Measurements from ENCODE around the gene SRC.

The SRC gene

GRCh38 chr20:37445041-37445440 is 99.1 kb downstream of the SRC start:
- no peak overlapping the region for H3K4me3 ChIP-seq
- H3K27ac ChIP-seq: no peak overlapping the region
- H3K9me3 ChIP-seq (ENCODE audit: low read depth, low read length): no peaks in the 10 kb centered on the region
- no peak for TF ChIP-seq FOXP2 (optimal IDR thresholded peaks at IDR 0.05; ENCODE audit: control extremely low read depth, extremely low read length, insufficient read depth)
- no peak for TF ChIP-seq EZH2 (IDR thresholded peaks at IDR 0.05)
- no peak for TF ChIP-seq POLR2AphosphoS5 (IDR thresholded peaks at IDR 0.05; ENCODE audit: borderline replicate concordance, low read depth, low read length)
- no peak for DNase-seq (ENCODE audit: low read depth, low spot score)
- H3K9ac ChIP-seq (ENCODE audit: insufficient read length): no peak overlapping the region
- H3K36me3 ChIP-seq (ENCODE audit: insufficient read depth, low read length): no peaks in the 10 kb centered on the region

GRCh38 chr20:37446286-37447032 is 100.5 kb downstream of the SRC start:
- TF ChIP-seq FOXP2 (optimal IDR thresholded peaks at IDR 0.05; ENCODE audit: control extremely low read depth, extremely low read length, insufficient read depth) (no peak), POLR2AphosphoS5 (IDR thresholded peaks at IDR 0.05; ENCODE audit: borderline replicate concordance, low read depth, low read length) (no peak), EZH2 (IDR thresholded peaks at IDR 0.05) (no peak)
- H3K9ac ChIP-seq (ENCODE audit: insufficient read length): no peak overlapping the region
- no peak overlapping the region for H3K4me3 ChIP-seq
- H3K27ac ChIP-seq: no peak overlapping the region
- no peak for DNase-seq (ENCODE audit: low read depth, low spot score)
- H3K9me3 ChIP-seq (ENCODE audit: low read depth, low read length): no peaks in the 10 kb centered on the region
- H3K36me3 ChIP-seq (ENCODE audit: insufficient read depth, low read length): no peaks in the 10 kb centered on the region

GRCh38 chr20:37447688-37448087 is 101.7 kb downstream of the SRC start:
- Histone ChIP-seq H3K36me3 (ENCODE audit: insufficient read depth, low read length) (no peaks in the 10 kb centered on the region), H3K9ac (ENCODE audit: insufficient read length) (no peak overlapping the region), H3K9me3 (ENCODE audit: low read depth, low read length) (no peaks in the 10 kb centered on the region), H3K4me3 (no peak overlapping the region), H3K27ac (no peak overlapping the region)
- TF ChIP-seq FOXP2 (optimal IDR thresholded peaks at IDR 0.05; ENCODE audit: control extremely low read depth, extremely low read length, insufficient read depth): no peak
- DNase-seq (ENCODE audit: low read depth, low spot score): no peak

- no peak for TF ChIP-seq FOXP2 (optimal IDR thresholded peaks at IDR 0.05; ENCODE audit: control extremely low read depth, extremely low read length, insufficient read depth)
- no peak for TF ChIP-seq POLR2AphosphoS5 (IDR thresholded peaks at IDR 0.05; ENCODE audit: borderline replicate concordance, low read depth, low read length)
- no peak for TF ChIP-seq EZH2 (IDR thresholded peaks at IDR 0.05)
- H3K9me3 ChIP-seq (ENCODE audit: low read depth, low read length): no peaks in the 10 kb centered on the region
- no peak overlapping the region for H3K4me3 ChIP-seq
- no peak for DNase-seq (ENCODE audit: low read depth, low spot score)
- no peaks in the 10 kb centered on the region for H3K36me3 ChIP-seq (ENCODE audit: insufficient read depth, low read length)
- no peak overlapping the region for H3K9ac ChIP-seq (ENCODE audit: insufficient read length)
- no peak overlapping the region for H3K27ac ChIP-seq
These were observed 103.3 kb downstream of the SRC start for GRCh38 chr20:37449276-37449675.

GRCh38 chr20:37450344-37450743 is 104.4 kb downstream of the SRC start:
- H3K4me3 ChIP-seq: no peak overlapping the region
- no peaks in the 10 kb centered on the region for H3K9me3 ChIP-seq (ENCODE audit: low read depth, low read length)
- H3K27ac ChIP-seq: no peak overlapping the region
- no peaks in the 10 kb centered on the region for H3K36me3 ChIP-seq (ENCODE audit: insufficient read depth, low read length)
- no peak for DNase-seq (ENCODE audit: low read depth, low spot score)
- H3K9ac ChIP-seq (ENCODE audit: insufficient read length): no peak overlapping the region
- no peak for TF ChIP-seq EZH2 (IDR thresholded peaks at IDR 0.05)
- TF ChIP-seq POLR2AphosphoS5 (IDR thresholded peaks at IDR 0.05; ENCODE audit: borderline replicate concordance, low read depth, low read length): no peak
- TF ChIP-seq FOXP2 (optimal IDR thresholded peaks at IDR 0.05; ENCODE audit: control extremely low read depth, extremely low read length, insufficient read depth): no peak

- Histone ChIP-seq H3K9me3 (ENCODE audit: low read depth, low read length) (no peaks in the 10 kb centered on the region), H3K9ac (ENCODE audit: insufficient read length) (no peak overlapping the region), H3K36me3 (ENCODE audit: insufficient read depth, low read length) (no peaks in the 10 kb centered on the region), H3K27ac (no peak overlapping the region), H3K4me3 (no peak overlapping the region)
- TF ChIP-seq EZH2 (IDR thresholded peaks at IDR 0.05): no peak
- TF ChIP-seq FOXP2 (optimal IDR thresholded peaks at IDR 0.05; ENCODE audit: control extremely low read depth, extremely low read length, insufficient read depth): no peak
- no peak for TF ChIP-seq POLR2AphosphoS5 (IDR thresholded peaks at IDR 0.05; ENCODE audit: borderline replicate concordance, low read depth, low read length)
- no peak for DNase-seq (ENCODE audit: low read depth, low spot score)
These were observed 105.7 kb downstream of the SRC start for GRCh38 chr20:37451616-37452015.

- Histone ChIP-seq H3K4me3 (no peak overlapping the region), H3K36me3 (ENCODE audit: insufficient read depth, low read length) (no peaks in the 10 kb centered on the region), H3K27ac (no peak overlapping the region), H3K9me3 (ENCODE audit: low read depth, low read length) (no peaks in the 10 kb centered on the region), H3K9ac (ENCODE audit: insufficient read length) (no peak overlapping the region)
- DNase-seq (ENCODE audit: low read depth, low spot score): no peak
- TF ChIP-seq EZH2 (IDR thresholded peaks at IDR 0.05): no peak
- TF ChIP-seq POLR2AphosphoS5 (IDR thresholded peaks at IDR 0.05; ENCODE audit: borderline replicate concordance, low read depth, low read length): no peak
- TF ChIP-seq FOXP2 (optimal IDR thresholded peaks at IDR 0.05; ENCODE audit: control extremely low read depth, extremely low read length, insufficient read depth): no peak
These were observed 106.3 kb downstream of the SRC start for GRCh38 chr20:37452236-37452635.

- TF ChIP-seq EZH2 (IDR thresholded peaks at IDR 0.05): no peak
- no peak for TF ChIP-seq FOXP2 (optimal IDR thresholded peaks at IDR 0.05; ENCODE audit: control extremely low read depth, extremely low read length, insufficient read depth)
- no peak for TF ChIP-seq POLR2AphosphoS5 (IDR thresholded peaks at IDR 0.05; ENCODE audit: borderline replicate concordance, low read depth, low read length)
- no peak for DNase-seq (ENCODE audit: low read depth, low spot score)
These were observed 107.3 kb downstream of the SRC start for GRCh38 chr20:37453288-37453687.

GRCh38 chr20:37453836-37454235 is 107.9 kb downstream of the SRC start:
- TF ChIP-seq FOXP2 (optimal IDR thresholded peaks at IDR 0.05; ENCODE audit: control extremely low read depth, extremely low read length, insufficient read depth): no peak
- no peak for TF ChIP-seq POLR2AphosphoS5 (IDR thresholded peaks at IDR 0.05; ENCODE audit: borderline replicate concordance, low read depth, low read length)
- no peak for TF ChIP-seq EZH2 (IDR thresholded peaks at IDR 0.05)
- Histone ChIP-seq H3K9me3 (ENCODE audit: low read depth, low read length) (peaks cover 4% of the 10 kb centered on the region; the same call in 1 of the 2 replicates), H3K36me3 (ENCODE audit: insufficient read depth, low read length) (no peaks in the 10 kb centered on the region)

More at GRCh38 chr20:37453288-37453687, 107.3 kb downstream of the SRC start:
- Histone ChIP-seq H3K27ac (no peak overlapping the region), H3K9me3 (ENCODE audit: low read depth, low read length) (no peaks in the 10 kb centered on the region; the same call in 1 of the 2 replicates), H3K4me3 (no peak overlapping the region), H3K9ac (ENCODE audit: insufficient read length) (no peak overlapping the region), H3K36me3 (ENCODE audit: insufficient read depth, low read length) (no peaks in the 10 kb centered on the region)

More at GRCh38 chr20:37453836-37454235, 107.9 kb downstream of the SRC start:
- Histone ChIP-seq H3K9ac (ENCODE audit: insufficient read length) (no peak overlapping the region), H3K4me3 (no peak overlapping the region), H3K27ac (no peak overlapping the region)
- no peak for DNase-seq (ENCODE audit: low read depth, low spot score)
